ENCODE data around the gene HCN1.

The HCN1 gene

GRCh38 chr5:45279109-45279508, 417.1 kb downstream of the HCN1 start:
- no peak for DNase-seq

- no peak for DNase-seq
Observed at GRCh38 chr5:45277860-45278259, 418.3 kb downstream of the HCN1 start.

- DNase-seq, result no peak
Observed at GRCh38 chr5:45274241-45274640, 421.9 kb downstream of the HCN1 start.

GRCh38 chr5:45271626-45272025, 424.6 kb downstream of the HCN1 start:
- no peak for DNase-seq

- DNase-seq, result no peak
Observed at GRCh38 chr5:45264447-45264846, 431.7 kb downstream of the HCN1 start.

GRCh38 chr5:45262061-45262590, 434.1 kb downstream of the HCN1 start:
- DNase-seq, result no peak

GRCh38 chr5:45261125-45261524, 435.1 kb downstream of the HCN1 start:
- DNase-seq, result no peak

- no peak for DNase-seq
Observed at GRCh38 chr5:45260292-45260691, 435.9 kb downstream of the HCN1 start.

GRCh38 chr5:45252978-45253377, 443.2 kb downstream of the HCN1 start:
- DNase-seq, result no peak

GRCh38 chr5:45252541-45252940, 443.6 kb downstream of the HCN1 start:
- DNase-seq, result no peak

GRCh38 chr5:45225571-45226031, 470.6 kb downstream of the HCN1 start:
- no peak for DNase-seq

GRCh38 chr5:45205403-45205961, 490.7 kb downstream of the HCN1 start:
- no peak for DNase-seq
